ENCODE results near the gene KLK13. TPM values are rescaled to one million over a fixed set of nuclear protein-coding genes. Genes with fewer than 3 reads are reported as not detected.
A peak's percentile ranks its signal among the peaks of the same experiment; 100 is the strongest.

The KLK13 gene
- polyA plus RNA-seq, 3 donors = not detected

GRCh38 chr19:51093510-51094345, 28.8 kb upstream of the KLK13 start:
- H3K4me3 Mint-ChIP-seq = no peak overlapping the region
- TF ChIP-seq, protein P1, sequence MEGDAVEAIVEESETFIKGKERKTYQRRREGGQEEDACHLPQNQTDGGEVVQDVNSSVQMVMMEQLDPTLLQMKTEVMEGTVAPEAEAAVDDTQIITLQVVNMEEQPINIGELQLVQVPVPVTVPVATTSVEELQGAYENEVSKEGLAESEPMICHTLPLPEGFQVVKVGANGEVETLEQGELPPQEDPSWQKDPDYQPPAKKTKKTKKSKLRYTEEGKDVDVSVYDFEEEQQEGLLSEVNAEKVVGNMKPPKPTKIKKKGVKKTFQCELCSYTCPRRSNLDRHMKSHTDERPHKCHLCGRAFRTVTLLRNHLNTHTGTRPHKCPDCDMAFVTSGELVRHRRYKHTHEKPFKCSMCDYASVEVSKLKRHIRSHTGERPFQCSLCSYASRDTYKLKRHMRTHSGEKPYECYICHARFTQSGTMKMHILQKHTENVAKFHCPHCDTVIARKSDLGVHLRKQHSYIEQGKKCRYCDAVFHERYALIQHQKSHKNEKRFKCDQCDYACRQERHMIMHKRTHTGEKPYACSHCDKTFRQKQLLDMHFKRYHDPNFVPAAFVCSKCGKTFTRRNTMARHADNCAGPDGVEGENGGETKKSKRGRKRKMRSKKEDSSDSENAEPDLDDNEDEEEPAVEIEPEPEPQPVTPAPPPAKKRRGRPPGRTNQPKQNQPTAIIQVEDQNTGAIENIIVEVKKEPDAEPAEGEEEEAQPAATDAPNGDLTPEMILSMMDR (IDR thresholded peaks at IDR 0.05) = no peak

DNA sequence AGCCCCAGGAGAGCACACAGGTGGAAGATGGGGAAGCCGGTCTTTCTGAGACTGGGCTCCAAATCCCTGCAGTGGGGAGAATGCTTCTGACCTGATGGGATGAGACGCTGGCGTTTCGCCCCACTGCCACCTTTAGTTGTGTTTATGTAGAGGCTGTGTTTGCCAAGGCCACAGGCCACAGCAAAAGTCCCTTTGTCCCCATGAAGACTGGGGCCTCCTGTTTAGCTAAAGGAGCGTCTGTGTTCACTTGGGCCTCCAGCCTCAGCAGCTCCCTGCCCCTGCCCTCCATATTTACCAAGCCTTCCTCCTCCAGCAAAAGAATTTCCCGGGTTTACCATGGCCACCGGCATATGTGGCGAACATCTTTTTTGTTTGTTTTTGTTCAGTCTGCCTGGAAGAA, 28.2 kb upstream of the KLK13 start:
- H3K27ac Mint-ChIP-seq = peak overlapping the region in 1 of 7 donors; percentile 20

More at GRCh38 chr19:51093510-51094345, 28.8 kb upstream of the KLK13 start:
- intact Hi-C loops (cut with micrococcal nuclease) = no loop called here
- Histone ChIP-seq H2AFZ (ENCODE audit: insufficient read depth, low read depth, low read length, poor library complexity, severe bottlenecking) (no peak overlapping the region), H3K9me3 (replicated peaks in 1 of 2; ENCODE audit: control insufficient read depth in 1 of 2, insufficient read depth in 1 of 2, low read length in 2 of 2) (no peaks in the 10 kb centered on the region), H3K27me3 (ENCODE audit: control insufficient read depth in 2 of 2, insufficient read depth in 2 of 2, low read length in 2 of 2) (no peaks in the 10 kb centered on the region), H3K4me3 (replicated peaks in 1 of 3; ENCODE audit: low read depth in 2 of 3, low read length in 3 of 3) (no peak overlapping the region), H4K20me1 (ENCODE audit: insufficient read depth, low read length) (no peaks in the 10 kb centered on the region), H3K4me1 (ENCODE audit: control insufficient read depth in 1 of 2, insufficient read depth in 2 of 2, low read length in 2 of 2) (peaks cover 10% of the 10 kb centered on the region in 2 donors), H3K4me2 (replicated peaks; ENCODE audit: extremely low read depth, low read length, poor library complexity, severe bottlenecking) (no peak overlapping the region), H3K79me2 (ENCODE audit: insufficient read depth, low read length) (no peaks in the 10 kb centered on the region), H3K27ac (ENCODE audit: low read depth in 1 of 2, low read length in 2 of 2) (no peak overlapping the region), H3K9ac (ENCODE audit: insufficient read depth, low read length, poor library complexity, severe bottlenecking) (no peak overlapping the region), H3K36me3 (replicated peaks in 1 of 2; ENCODE audit: control insufficient read depth in 1 of 2, insufficient read depth in 2 of 2, low read length in 2 of 2) (peaks cover 6 to 8% of the 10 kb centered on the region in 2 donors)
- Mint-ChIP-seq H3K4me1 (peaks cover 11% of the 10 kb centered on the region), H3K9me3 (peaks cover 0 to 2% (median 0%) of the 10 kb centered on the region in 7 donors), H3K36me3 (peaks cover 3 to 17% of the 10 kb centered on the region in 2 donors), H3K27ac (peak overlapping the region in 2 of 7 donors; percentile 0 to 19), H3K27me3 (ENCODE audit: low read depth in 3 of 3) (peaks cover 3 to 17% (median 10%) of the 10 kb centered on the region in 3 donors)
- no peak for DNase-seq
- WGBS (ENCODE audit: insufficient coverage) = 91% methylated on average over 15 of the region's 22 CpGs

More for the DNA sequence above, 28.2 kb upstream of the KLK13 start:
- Histone ChIP-seq H3K4me2 (replicated peaks; ENCODE audit: extremely low read depth, low read length, poor library complexity, severe bottlenecking) (no peak overlapping the region), H3K27me3 (ENCODE audit: control insufficient read depth in 2 of 2, insufficient read depth in 2 of 2, low read length in 2 of 2) (no peaks in the 10 kb centered on the region), H3K27ac (ENCODE audit: low read depth in 1 of 2, low read length in 2 of 2) (no peak overlapping the region), H4K20me1 (ENCODE audit: insufficient read depth, low read length) (no peaks in the 10 kb centered on the region), H3K4me1 (ENCODE audit: control insufficient read depth in 1 of 2, insufficient read depth in 2 of 2, low read length in 2 of 2) (peaks cover 8 to 10% of the 10 kb centered on the region in 2 donors), H3K79me2 (ENCODE audit: insufficient read depth, low read length) (no peaks in the 10 kb centered on the region), H3K4me3 (replicated peaks in 1 of 3; ENCODE audit: low read depth in 2 of 3, low read length in 3 of 3) (no peak overlapping the region), H3K9ac (ENCODE audit: insufficient read depth, low read length, poor library complexity, severe bottlenecking) (peak overlapping the region; percentile 25), H2AFZ (ENCODE audit: insufficient read depth, low read depth, low read length, poor library complexity, severe bottlenecking) (no peak overlapping the region), H3K9me3 (replicated peaks in 1 of 2; ENCODE audit: control insufficient read depth in 1 of 2, insufficient read depth in 1 of 2, low read length in 2 of 2) (no peaks in the 10 kb centered on the region), H3K36me3 (replicated peaks in 1 of 2; ENCODE audit: control insufficient read depth in 1 of 2, insufficient read depth in 2 of 2, low read length in 2 of 2) (peaks cover 4% of the 10 kb centered on the region in 2 donors)
- H3K36me3 Mint-ChIP-seq = peaks cover 3 to 14% of the 10 kb centered on the region in 2 donors
- TF ChIP-seq, protein P1 (IDR thresholded peaks at IDR 0.05) = no peak
- no peak overlapping the region for H3K4me3 Mint-ChIP-seq
- intact Hi-C loops (cut with micrococcal nuclease) = no loop called here
- peaks cover 11% of the 10 kb centered on the region for H3K4me1 Mint-ChIP-seq
- no peak for DNase-seq
- peaks cover 0 to 2% (median 0%) of the 10 kb centered on the region in 7 donors for H3K9me3 Mint-ChIP-seq
- H3K27me3 Mint-ChIP-seq (ENCODE audit: low read depth in 3 of 3) = peaks cover 3 to 17% (median 10%) of the 10 kb centered on the region in 3 donors
- 98% methylated on average over 5 of the region's 8 CpGs for WGBS (ENCODE audit: insufficient coverage)
